ENCODE data around the gene CCNG2. TPM values are rescaled to one million over a fixed set of nuclear protein-coding genes. Genes with fewer than 3 reads are reported as not detected.

The CCNG2 gene
- total RNA-seq, 4 donors from 2014 or later: 39.2 to 70.8 (median 63.5) TPM

- Histone ChIP-seq H3K9me3 (no peaks in the 10 kb centered on the region), H3K36me3 (peaks cover 0 to 87% (median 13%) of the 10 kb centered on the region in 3 donors), H3K4me3 (no peak overlapping the region), H3K27me3 (no peaks in the 10 kb centered on the region), H3K4me1 (peaks cover 0 to 41% (median 0%) of the 10 kb centered on the region in 3 donors), H3K27ac (no peak overlapping the region)
- 75 to 93% methylated on average over 1 of the region's 1 CpG for WGBS, 2 donors
- intact Hi-C loops (cut with DNase I): no loop called here
- TF ChIP-seq, protein P1, sequence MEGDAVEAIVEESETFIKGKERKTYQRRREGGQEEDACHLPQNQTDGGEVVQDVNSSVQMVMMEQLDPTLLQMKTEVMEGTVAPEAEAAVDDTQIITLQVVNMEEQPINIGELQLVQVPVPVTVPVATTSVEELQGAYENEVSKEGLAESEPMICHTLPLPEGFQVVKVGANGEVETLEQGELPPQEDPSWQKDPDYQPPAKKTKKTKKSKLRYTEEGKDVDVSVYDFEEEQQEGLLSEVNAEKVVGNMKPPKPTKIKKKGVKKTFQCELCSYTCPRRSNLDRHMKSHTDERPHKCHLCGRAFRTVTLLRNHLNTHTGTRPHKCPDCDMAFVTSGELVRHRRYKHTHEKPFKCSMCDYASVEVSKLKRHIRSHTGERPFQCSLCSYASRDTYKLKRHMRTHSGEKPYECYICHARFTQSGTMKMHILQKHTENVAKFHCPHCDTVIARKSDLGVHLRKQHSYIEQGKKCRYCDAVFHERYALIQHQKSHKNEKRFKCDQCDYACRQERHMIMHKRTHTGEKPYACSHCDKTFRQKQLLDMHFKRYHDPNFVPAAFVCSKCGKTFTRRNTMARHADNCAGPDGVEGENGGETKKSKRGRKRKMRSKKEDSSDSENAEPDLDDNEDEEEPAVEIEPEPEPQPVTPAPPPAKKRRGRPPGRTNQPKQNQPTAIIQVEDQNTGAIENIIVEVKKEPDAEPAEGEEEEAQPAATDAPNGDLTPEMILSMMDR (IDR thresholded peaks at IDR 0.05): no peak
- no peak for TF ChIP-seq POLR2A (IDR thresholded peaks at IDR 0.05)
- DNase-seq: no peak
Observed at GRCh38 chr4:77167173-77167572, 10.2 kb downstream of the CCNG2 start.

- intact Hi-C loops (cut with DNase I): no loop called here
- Histone ChIP-seq H3K27me3 (no peaks in the 10 kb centered on the region), H3K4me3 (no peak overlapping the region), H3K4me1 (peaks cover 0 to 37% (median 0%) of the 10 kb centered on the region in 3 donors), H3K27ac (no peak overlapping the region), H3K36me3 (peaks cover 0 to 80% (median 11%) of the 10 kb centered on the region in 3 donors), H3K9me3 (no peaks in the 10 kb centered on the region)
- TF ChIP-seq, protein P1 (IDR thresholded peaks at IDR 0.05): no peak
- no peak for TF ChIP-seq POLR2A (IDR thresholded peaks at IDR 0.05)
- no peak for DNase-seq
- 81 to 87% methylated on average over 3 of the region's 3 CpGs for WGBS, 2 donors
Observed at GRCh38 chr4:77167866-77168265, 10.9 kb downstream of the CCNG2 start.

DNA sequence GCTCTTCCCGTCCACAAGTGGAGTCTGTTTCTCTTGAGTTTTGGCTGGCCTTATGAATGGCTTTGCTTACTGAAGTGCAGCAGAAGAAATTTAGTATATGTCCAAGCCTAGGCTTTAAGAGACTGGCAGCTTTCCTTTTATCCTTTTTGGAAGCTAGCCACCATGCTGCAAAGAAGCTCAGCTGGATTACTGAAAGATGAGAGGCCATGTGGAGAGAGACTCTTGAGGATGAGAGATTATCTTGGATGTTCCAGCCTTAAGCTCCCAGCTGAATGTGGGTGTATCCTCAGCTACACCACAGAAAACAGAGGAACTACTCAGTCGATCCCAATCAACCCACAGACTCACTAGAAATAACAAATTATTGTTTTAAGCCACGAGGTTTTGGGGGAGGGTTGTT, 12.5 kb downstream of the CCNG2 start:
- no peak for DNase-seq
- TF ChIP-seq, protein P1 (IDR thresholded peaks at IDR 0.05): no peak
- no peak for TF ChIP-seq POLR2A (IDR thresholded peaks at IDR 0.05)
- intact Hi-C loops (cut with DNase I): no loop called here
- peaks cover 0 to 64% (median 8%) of the 10 kb centered on the region in 3 donors for H3K36me3 ChIP-seq
- peaks cover 0 to 23% (median 0%) of the 10 kb centered on the region in 3 donors for H3K4me1 ChIP-seq
- H3K9me3 ChIP-seq: no peaks in the 10 kb centered on the region
- H3K27ac ChIP-seq: no peak overlapping the region
- 37 to 44% methylated on average over 3 of the region's 3 CpGs for WGBS, 2 donors
- no peak overlapping the region for H3K4me3 ChIP-seq
- no peaks in the 10 kb centered on the region for H3K27me3 ChIP-seq

DNA sequence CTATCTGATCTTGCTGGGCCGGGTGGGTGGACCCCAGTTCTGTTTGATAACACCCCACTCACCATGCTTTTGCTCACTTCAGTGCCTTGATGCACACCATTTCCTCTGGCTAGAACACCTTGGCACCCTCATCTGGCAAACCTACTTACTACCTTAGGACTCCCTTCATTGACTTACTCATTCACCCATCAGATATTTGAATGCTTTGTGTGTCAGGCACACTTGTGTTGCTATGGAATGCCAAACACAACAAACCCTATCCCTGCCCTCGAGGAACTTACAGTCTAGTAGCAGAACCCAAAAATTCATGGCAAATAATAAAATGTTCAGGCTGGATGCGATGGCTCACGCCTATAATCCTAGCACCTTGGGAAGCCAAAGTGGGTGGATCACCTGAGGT, 13.9 kb downstream of the CCNG2 start:
- peaks cover 0 to 20% (median 0%) of the 10 kb centered on the region in 3 donors for H3K4me1 ChIP-seq
- WGBS, 2 donors: 73 to 82% methylated on average over 4 of the region's 4 CpGs
- intact Hi-C loops (cut with DNase I): no loop called here
- H3K4me3 ChIP-seq: no peak overlapping the region
- no peaks in the 10 kb centered on the region for H3K9me3 ChIP-seq
- H3K27me3 ChIP-seq: no peaks in the 10 kb centered on the region
- H3K36me3 ChIP-seq: peaks cover 0 to 50% (median 2%) of the 10 kb centered on the region in 3 donors
- no peak for DNase-seq
- no peak for TF ChIP-seq POLR2A (IDR thresholded peaks at IDR 0.05)
- TF ChIP-seq, protein P1 (IDR thresholded peaks at IDR 0.05): no peak
- H3K27ac ChIP-seq: no peak overlapping the region

DNA sequence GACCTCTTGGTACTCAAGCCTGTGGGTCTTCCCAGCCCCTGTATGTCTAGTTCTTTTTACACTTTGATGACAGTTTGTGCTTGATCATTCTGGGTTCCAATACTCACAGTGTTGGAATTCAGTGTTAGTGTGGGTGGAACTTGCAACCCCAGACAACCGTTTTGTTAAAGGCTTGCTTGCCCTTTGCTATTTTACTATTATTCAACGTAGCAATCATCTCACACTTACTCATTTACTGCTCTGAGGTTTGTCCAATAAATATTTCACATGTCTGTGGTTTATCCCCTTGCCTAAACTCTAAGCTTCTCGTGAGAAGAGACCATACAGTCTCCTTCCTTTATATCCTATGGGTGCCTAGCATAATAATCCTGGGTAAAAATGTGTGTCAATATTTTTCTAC, 15.3 kb downstream of the CCNG2 start:
- H3K27me3 ChIP-seq: no peaks in the 10 kb centered on the region
- WGBS, 2 donors: 30 to 35% methylated on average over 3 of the region's 3 CpGs

More for the DNA sequence above, 15.3 kb downstream of the CCNG2 start:
- Histone ChIP-seq H3K9me3 (no peaks in the 10 kb centered on the region), H3K4me3 (no peak overlapping the region), H3K36me3 (peaks cover 0 to 35% (median 0%) of the 10 kb centered on the region in 3 donors), H3K4me1 (peaks cover 0 to 34% (median 8%) of the 10 kb centered on the region in 3 donors), H3K27ac (no peak overlapping the region)
- no peak for TF ChIP-seq POLR2A (IDR thresholded peaks at IDR 0.05)
- TF ChIP-seq, protein P1 (IDR thresholded peaks at IDR 0.05): no peak
- intact Hi-C loops (cut with DNase I): no loop called here
- no peak for DNase-seq

All from esophagus squamous epithelium (tissue), 5 donors.